ENCODE measurements around the gene ITGB3.

DNA sequence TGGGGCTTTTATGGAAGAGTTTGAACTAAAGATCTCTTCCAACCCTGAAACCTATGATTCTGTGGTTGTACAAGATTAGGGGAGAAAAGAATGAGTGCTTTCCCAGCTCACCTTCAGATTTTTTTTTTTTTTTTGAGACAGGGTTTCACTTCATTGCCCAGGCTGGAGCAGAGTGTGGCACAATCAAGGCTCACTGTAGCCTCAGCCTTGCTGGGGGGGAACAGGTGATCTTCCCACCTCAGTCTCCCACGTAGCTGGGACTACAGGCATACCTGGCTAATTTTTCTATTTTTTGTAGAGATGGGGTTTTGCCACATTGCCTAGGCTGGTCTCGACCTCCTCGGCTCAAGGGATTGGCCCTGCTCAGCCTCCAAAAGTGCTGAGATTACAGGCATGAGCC, 21.8 kb upstream of the ITGB3 start:
- TF ChIP-seq MECOM (CRISPR knock-in tag; IDR thresholded peaks at IDR 0.05): no peak
- no peak for TF ChIP-seq NCOA4 (IDR thresholded peaks at IDR 0.05; ENCODE audit: partially characterized antibody)
- TF ChIP-seq, protein P1, sequence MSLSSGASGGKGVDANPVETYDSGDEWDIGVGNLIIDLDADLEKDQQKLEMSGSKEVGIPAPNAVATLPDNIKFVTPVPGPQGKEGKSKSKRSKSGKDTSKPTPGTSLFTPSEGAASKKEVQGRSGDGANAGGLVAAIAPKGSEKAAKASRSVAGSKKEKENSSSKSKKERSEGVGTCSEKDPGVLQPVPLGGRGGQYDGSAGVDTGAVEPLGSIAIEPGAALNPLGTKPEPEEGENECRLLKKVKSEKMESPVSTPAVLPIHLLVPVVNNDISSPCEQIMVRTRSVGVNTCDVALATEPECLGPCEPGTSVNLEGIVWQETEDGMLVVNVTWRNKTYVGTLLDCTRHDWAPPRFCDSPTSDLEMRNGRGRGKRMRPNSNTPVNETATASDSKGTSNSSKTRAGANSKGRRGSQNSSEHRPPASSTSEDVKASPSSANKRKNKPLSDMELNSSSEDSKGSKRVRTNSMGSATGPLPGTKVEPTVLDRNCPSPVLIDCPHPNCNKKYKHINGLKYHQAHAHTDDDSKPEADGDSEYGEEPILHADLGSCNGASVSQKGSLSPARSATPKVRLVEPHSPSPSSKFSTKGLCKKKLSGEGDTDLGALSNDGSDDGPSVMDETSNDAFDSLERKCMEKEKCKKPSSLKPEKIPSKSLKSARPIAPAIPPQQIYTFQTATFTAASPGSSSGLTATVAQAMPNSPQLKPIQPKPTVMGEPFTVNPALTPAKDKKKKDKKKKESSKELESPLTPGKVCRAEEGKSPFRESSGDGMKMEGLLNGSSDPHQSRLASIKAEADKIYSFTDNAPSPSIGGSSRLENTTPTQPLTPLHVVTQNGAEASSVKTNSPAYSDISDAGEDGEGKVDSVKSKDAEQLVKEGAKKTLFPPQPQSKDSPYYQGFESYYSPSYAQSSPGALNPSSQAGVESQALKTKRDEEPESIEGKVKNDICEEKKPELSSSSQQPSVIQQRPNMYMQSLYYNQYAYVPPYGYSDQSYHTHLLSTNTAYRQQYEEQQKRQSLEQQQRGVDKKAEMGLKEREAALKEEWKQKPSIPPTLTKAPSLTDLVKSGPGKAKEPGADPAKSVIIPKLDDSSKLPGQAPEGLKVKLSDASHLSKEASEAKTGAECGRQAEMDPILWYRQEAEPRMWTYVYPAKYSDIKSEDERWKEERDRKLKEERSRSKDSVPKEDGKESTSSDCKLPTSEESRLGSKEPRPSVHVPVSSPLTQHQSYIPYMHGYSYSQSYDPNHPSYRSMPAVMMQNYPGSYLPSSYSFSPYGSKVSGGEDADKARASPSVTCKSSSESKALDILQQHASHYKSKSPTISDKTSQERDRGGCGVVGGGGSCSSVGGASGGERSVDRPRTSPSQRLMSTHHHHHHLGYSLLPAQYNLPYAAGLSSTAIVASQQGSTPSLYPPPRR (CRISPR knock-in tag; IDR thresholded peaks at IDR 0.05; ENCODE audit: borderline replicate concordance): no peak
- TF ChIP-seq POLR2AphosphoS2 (IDR thresholded peaks at IDR 0.05; ENCODE audit: low read length): no peak
- no peak for TF ChIP-seq PHF21A (IDR thresholded peaks at IDR 0.05; ENCODE audit: borderline replicate concordance, low read depth)
- TF ChIP-seq, protein P2, sequence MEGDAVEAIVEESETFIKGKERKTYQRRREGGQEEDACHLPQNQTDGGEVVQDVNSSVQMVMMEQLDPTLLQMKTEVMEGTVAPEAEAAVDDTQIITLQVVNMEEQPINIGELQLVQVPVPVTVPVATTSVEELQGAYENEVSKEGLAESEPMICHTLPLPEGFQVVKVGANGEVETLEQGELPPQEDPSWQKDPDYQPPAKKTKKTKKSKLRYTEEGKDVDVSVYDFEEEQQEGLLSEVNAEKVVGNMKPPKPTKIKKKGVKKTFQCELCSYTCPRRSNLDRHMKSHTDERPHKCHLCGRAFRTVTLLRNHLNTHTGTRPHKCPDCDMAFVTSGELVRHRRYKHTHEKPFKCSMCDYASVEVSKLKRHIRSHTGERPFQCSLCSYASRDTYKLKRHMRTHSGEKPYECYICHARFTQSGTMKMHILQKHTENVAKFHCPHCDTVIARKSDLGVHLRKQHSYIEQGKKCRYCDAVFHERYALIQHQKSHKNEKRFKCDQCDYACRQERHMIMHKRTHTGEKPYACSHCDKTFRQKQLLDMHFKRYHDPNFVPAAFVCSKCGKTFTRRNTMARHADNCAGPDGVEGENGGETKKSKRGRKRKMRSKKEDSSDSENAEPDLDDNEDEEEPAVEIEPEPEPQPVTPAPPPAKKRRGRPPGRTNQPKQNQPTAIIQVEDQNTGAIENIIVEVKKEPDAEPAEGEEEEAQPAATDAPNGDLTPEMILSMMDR (IDR thresholded peaks at IDR 0.05 in 2 of 3, conservative IDR thresholded peaks at IDR 0.05 in 1 of 3; ENCODE audit: insufficient read depth in 2 of 3, low read depth in 1 of 3, low read length in 3 of 3): no peak
- no peak for TF ChIP-seq CEBPB (tag; IDR thresholded peaks at IDR 0.05)
- no peak for TF ChIP-seq IFI16 (CRISPR knock-in tag; IDR thresholded peaks at IDR 0.05)
- no peak for TF ChIP-seq ZBTB7A (IDR thresholded peaks at IDR 0.05; ENCODE audit: borderline replicate concordance, control insufficient read depth, low read depth, low read length)
